AG09319 (cell line): ENCODE results near the gene REV1.

ENCODE experiments used
- DNase-seq: peaks from one replicate; pipeline ENCODE4 v3.0.0-alpha.2; 2010; ENCODE audit warnings: low read depth; ENCODE audit errors: extremely low read depth
- TF ChIP-seq, protein P1 (sequence below): IDR thresholded peaks from 2 replicates; pipeline ENCODE4 v1.5.1; 2011; ENCODE audit warnings: low read depth, mild to moderate bottlenecking, inconsistent platforms, low read length, moderate library complexity

Gene REV1

DNA sequence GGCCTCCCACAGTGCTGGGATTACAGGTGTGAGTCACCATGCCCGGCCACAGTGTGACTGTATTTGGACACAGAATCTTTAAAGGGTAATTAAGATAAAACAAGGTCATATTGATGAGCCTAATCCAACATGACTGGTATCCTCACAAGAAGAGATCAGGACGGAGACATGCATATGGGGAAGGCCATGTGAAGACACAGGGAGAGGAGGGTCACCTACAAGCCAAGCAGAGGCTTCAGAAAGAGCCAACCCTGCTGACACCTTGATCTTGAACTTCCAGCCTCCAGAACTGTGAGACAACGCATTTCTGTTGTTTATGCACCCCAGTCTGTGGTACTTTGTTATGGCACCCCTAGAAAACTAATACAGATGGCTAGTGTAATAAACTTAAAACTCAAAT lies 72.4 kb downstream of the REV1 start:
- TF ChIP-seq, protein P1, sequence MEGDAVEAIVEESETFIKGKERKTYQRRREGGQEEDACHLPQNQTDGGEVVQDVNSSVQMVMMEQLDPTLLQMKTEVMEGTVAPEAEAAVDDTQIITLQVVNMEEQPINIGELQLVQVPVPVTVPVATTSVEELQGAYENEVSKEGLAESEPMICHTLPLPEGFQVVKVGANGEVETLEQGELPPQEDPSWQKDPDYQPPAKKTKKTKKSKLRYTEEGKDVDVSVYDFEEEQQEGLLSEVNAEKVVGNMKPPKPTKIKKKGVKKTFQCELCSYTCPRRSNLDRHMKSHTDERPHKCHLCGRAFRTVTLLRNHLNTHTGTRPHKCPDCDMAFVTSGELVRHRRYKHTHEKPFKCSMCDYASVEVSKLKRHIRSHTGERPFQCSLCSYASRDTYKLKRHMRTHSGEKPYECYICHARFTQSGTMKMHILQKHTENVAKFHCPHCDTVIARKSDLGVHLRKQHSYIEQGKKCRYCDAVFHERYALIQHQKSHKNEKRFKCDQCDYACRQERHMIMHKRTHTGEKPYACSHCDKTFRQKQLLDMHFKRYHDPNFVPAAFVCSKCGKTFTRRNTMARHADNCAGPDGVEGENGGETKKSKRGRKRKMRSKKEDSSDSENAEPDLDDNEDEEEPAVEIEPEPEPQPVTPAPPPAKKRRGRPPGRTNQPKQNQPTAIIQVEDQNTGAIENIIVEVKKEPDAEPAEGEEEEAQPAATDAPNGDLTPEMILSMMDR = no peak
- DNase-seq = no peak

DNA sequence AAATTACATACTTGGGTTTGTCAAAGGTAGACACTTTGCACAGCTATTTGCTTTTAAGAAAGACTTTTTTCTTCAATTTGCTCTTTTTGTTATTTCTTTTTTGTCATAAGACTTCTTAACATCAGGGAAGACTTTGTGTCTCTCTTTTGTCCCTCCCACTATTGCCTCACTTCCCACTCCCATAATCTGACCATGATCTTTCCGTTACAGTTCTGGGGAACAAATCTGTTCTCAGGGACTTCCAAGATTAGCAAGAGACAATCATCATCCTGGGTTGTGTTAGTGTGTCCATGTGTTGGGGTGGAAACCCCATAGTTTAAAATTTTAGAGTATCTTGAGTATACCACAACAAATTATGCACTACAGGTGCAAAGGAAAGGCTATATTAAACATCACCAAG lies 75.3 kb downstream of the REV1 start:
- no peak for DNase-seq
- TF ChIP-seq, protein P1 = no peak

DNA sequence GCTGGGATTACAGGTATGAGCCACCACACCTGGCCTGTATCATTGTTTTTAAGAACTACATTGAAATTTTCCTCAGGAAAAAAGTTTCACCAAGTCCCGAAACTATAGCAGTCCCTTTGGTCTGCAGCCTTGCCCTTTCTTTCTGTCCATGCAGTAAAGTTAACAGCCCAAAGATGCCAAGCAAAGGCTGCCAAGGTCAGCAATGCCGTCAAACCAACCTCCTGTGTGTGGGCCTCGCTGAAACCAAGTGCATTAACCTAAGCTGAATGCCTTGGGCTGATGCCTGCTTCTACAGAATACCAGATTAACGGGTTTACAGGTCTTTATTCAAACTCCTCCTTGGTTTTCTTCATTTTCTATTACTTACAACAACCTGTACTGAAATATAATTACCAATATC lies 79.5 kb downstream of the REV1 start:
- TF ChIP-seq, protein P1 = no peak
- no peak for DNase-seq

DNA sequence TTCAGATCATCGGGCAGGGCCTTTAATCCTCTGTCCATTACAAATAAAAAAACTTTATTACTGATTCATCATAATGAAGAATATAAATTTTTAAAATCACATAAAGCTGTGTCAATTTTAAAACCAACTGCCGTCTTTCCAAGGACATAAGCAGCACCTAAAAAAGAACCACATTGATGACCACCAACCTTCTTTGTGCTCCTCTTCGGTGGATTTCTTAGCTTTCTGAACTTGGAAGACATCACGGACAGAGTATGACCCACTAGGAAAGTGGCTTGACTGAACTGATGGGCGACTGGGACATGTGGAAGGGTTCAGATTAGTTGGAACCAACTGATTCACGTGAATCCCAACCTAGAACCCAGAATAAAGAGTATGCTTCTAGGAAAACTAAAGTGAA lies 83.7 kb downstream of the REV1 start:
- TF ChIP-seq, protein P1 = no peak
- no peak for DNase-seq

DNA sequence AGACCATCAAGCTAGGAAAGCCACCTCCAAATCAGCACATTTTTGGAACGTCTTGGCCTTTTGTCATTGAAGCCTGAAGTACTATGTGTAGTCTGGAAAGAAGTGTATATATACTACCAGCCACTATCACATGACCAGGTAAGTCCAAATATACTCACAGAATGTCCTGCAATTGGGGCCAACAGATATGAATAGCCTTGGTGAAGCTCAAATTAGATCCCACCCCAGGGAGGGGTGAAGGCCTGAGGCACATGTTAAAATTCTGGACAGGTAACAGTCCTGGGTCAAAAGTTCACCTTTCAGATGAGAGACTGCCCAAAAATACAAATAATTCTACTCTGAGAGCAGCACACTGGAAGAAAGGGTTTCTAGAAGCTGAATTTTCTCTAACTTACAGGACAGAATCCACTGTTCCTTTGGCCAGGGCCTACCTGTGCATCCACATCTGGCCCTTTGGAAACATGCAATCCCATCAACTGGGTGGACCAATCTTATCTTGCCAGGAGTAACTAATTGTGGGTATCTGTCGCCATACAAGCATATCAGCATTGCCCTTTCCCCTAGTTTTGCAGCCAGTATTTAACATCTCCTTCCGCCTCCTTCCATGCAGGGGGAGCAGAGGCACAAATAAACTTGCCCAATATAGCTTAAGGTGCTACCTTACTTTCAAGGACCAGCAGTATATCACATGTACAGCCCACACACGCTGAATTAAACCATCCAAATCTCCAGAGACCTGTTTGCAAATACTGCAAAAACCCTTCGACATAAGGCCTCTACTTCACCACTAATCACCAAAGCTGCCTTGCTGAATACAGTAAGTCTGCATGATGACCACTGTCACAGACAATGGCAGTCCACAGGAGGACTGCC lies 84.8 kb downstream of the REV1 start:
- DNase-seq = no peak
- TF ChIP-seq, protein P1 = no peak

DNA sequence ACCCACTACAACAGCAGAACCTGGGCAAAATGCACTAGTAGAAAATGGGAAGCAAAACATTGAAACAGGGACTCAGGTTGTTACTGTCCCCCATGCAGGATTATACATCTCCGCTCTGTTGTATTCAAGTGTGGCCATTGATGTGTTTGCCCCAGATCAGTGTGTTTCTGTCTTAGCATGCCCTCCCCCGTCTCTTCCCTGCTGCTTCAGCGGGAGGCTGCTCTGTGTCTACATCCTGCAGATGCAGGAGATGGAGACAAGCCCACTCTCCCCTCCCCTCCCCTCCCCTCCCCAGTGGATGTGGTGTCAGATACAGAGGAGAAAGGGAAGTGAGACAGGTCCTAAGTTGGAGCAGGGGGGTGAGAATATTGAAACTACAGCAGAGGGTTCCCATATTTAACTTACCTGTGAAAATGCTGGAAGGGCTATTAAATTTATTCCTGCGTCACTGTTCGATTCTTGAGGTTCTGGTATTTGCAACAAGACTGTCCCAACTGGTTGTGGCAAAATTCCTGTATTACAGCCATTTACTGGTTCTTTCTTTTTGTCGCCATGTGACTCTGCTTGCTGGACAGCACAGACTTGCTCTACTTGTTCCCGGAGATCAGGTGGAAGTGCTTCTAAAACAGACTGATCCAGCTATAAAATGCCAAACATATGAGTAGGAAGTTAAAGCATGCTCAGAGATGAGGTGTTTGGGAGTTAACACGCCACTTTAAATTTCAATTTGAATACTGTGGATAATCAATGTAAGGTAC lies 85.6 kb downstream of the REV1 start:
- TF ChIP-seq, protein P1 = no peak
- no peak for DNase-seq

DNA sequence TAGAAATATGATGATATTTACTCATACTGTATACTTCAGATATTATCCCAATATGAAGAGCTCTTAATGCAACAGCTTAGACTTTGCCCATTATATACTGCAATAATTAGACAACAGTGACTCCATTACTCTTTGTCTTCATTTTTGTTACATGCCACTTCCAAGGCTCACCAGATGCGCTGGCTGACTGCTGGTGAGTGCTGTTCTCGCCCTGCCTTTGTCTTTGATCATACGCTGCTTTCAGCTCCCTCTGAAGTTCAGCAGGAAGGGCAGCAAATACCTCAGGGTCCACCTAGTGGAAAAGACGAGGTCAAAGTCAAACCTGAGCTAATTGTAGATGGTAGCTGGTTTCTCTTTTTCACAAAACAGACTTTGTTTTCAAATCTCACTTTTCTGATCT lies 86.3 kb downstream of the REV1 start:
- TF ChIP-seq, protein P1 = no peak
- no peak for DNase-seq
